BLaER1 (cell line): Measurements from ENCODE around the gene XYLT1.

Experiments
- H3K27ac ChIP-seq: shearing (Covaris generic); formaldehyde crosslinking; 2 replicates; pipeline ENCODE4 v1.8.1; 2022
- H3K27me3 ChIP-seq: shearing (Covaris generic); formaldehyde crosslinking; 2 replicates; pipeline ENCODE4 v1.8.1; 2022
- H3K36me3 ChIP-seq: shearing (Covaris generic); formaldehyde crosslinking; 2 replicates; pipeline ENCODE4 v1.8.1; 2022
- H3K4me1 ChIP-seq: shearing (Covaris generic); formaldehyde crosslinking; 2 replicates; pipeline ENCODE4 v1.8.1; 2022
- H3K4me2 ChIP-seq: shearing (Covaris generic); formaldehyde crosslinking; 2 replicates; pipeline ENCODE4 v1.8.1; 2022
- H3K4me3 ChIP-seq: shearing (Covaris generic); formaldehyde crosslinking; 2 replicates; pipeline ENCODE4 v1.8.1; 2022
- H3K9ac ChIP-seq: shearing (Covaris generic); formaldehyde crosslinking; 2 replicates; pipeline ENCODE4 v1.8.1; 2022
- H3K9me3 ChIP-seq: shearing (Covaris generic); formaldehyde crosslinking; 2 replicates; pipeline ENCODE4 v1.8.1; 2022
- H4K20me1 ChIP-seq: shearing (Covaris generic); formaldehyde crosslinking; 2 replicates; pipeline ENCODE4 v1.8.1; 2022
- Cebpa-rat ChIP-seq: shearing (Covaris generic); IDR thresholded peaks from 2 replicates; pipeline ENCODE4 v1.8.1; 2022

XYLT1 gene

GRCh38 chr16:17304491-17305119 is 166.2 kb downstream of the XYLT1 start:
- no peak for TF ChIP-seq Cebpa-rat
- Histone ChIP-seq H3K27me3 (no peaks in the 10 kb centered on the region), H3K9ac (peak overlapping the region; percentile 6; the same call in 1 of the 2 replicates), H3K9me3 (no peaks in the 10 kb centered on the region), H3K4me2 (peak overlapping the region; percentile 70), H4K20me1 (peaks cover 71% of the 10 kb centered on the region), H3K4me3 (no peak overlapping the region), H3K36me3 (peaks cover 9% of the 10 kb centered on the region; the same call in 1 of the 2 replicates), H3K4me1 (peaks cover 92% of the 10 kb centered on the region), H3K27ac (peak overlapping the region; percentile 78)

GRCh38 chr16:17304106-17304490 is 166.7 kb downstream of the XYLT1 start:
- peak overlapping the region; percentile 70 for H3K4me2 ChIP-seq
- H4K20me1 ChIP-seq = peaks cover 71% of the 10 kb centered on the region
- H3K27ac ChIP-seq = peak overlapping the region; percentile 78
- no peaks in the 10 kb centered on the region for H3K27me3 ChIP-seq
- no peaks in the 10 kb centered on the region for H3K9me3 ChIP-seq
- peaks cover 93% of the 10 kb centered on the region for H3K4me1 ChIP-seq
- peak overlapping the region; percentile 6; the same call in 1 of the 2 replicates for H3K9ac ChIP-seq
- no peak for TF ChIP-seq Cebpa-rat
- H3K36me3 ChIP-seq = peaks cover 9% of the 10 kb centered on the region; the same call in 1 of the 2 replicates
- no peak overlapping the region for H3K4me3 ChIP-seq

- Histone ChIP-seq H3K36me3 (peaks cover 11% of the 10 kb centered on the region; the same call in 1 of the 2 replicates), H3K4me1 (peaks cover 97% of the 10 kb centered on the region), H3K9ac (peak overlapping the region; percentile 6; the same call in 1 of the 2 replicates), H4K20me1 (peaks cover 71% of the 10 kb centered on the region), H3K4me2 (peak overlapping the region; percentile 70), H3K27ac (peak overlapping the region; percentile 78), H3K4me3 (peak overlapping the region; percentile 5; the same call in 1 of the 2 replicates), H3K9me3 (no peaks in the 10 kb centered on the region), H3K27me3 (no peaks in the 10 kb centered on the region)
- no peak for TF ChIP-seq Cebpa-rat
These were observed 167.7 kb downstream of the XYLT1 start for GRCh38 chr16:17303101-17303500.

GRCh38 chr16:17302620-17303019 is 168.1 kb downstream of the XYLT1 start:
- peak overlapping the region; percentile 70 for H3K4me2 ChIP-seq
- H3K4me1 ChIP-seq = peaks cover 97% of the 10 kb centered on the region
- H3K27ac ChIP-seq = peak overlapping the region; percentile 78

GRCh38 chr16:17302214-17302613 is 168.5 kb downstream of the XYLT1 start:
- Histone ChIP-seq H3K27me3 (no peaks in the 10 kb centered on the region), H3K9me3 (no peaks in the 10 kb centered on the region), H3K9ac (peak overlapping the region; percentile 56; the same call in 1 of the 2 replicates), H3K4me3 (peak overlapping the region; percentile 5; the same call in 1 of the 2 replicates), H3K4me2 (peak overlapping the region; percentile 70), H3K4me1 (peaks cover 97% of the 10 kb centered on the region), H3K36me3 (peaks cover 7% of the 10 kb centered on the region; the same call in 1 of the 2 replicates), H4K20me1 (peaks cover 71% of the 10 kb centered on the region), H3K27ac (peak overlapping the region; percentile 78)
- TF ChIP-seq Cebpa-rat = no peak

More at GRCh38 chr16:17302620-17303019, 168.1 kb downstream of the XYLT1 start:
- Histone ChIP-seq H3K4me3 (peak overlapping the region; percentile 5; the same call in 1 of the 2 replicates), H3K9ac (peak overlapping the region; percentile 56; the same call in 1 of the 2 replicates), H4K20me1 (peaks cover 71% of the 10 kb centered on the region), H3K36me3 (peaks cover 7% of the 10 kb centered on the region; the same call in 1 of the 2 replicates), H3K27me3 (no peaks in the 10 kb centered on the region), H3K9me3 (no peaks in the 10 kb centered on the region)
- TF ChIP-seq Cebpa-rat = peak; percentile 57; the same call in 1 of the 2 replicates

- peak overlapping the region; percentile 56; the same call in 1 of the 2 replicates for H3K9ac ChIP-seq
- H3K27ac ChIP-seq = peak overlapping the region; percentile 78
- H3K4me3 ChIP-seq = no peak overlapping the region
These were observed 169.1 kb downstream of the XYLT1 start for GRCh38 chr16:17301593-17302135.

GRCh38 chr16:17301184-17301583 is 169.6 kb downstream of the XYLT1 start:
- Histone ChIP-seq H3K4me3 (no peak overlapping the region), H3K27me3 (no peaks in the 10 kb centered on the region), H3K4me2 (peak overlapping the region; percentile 70), H3K9ac (no peak overlapping the region), H3K9me3 (no peaks in the 10 kb centered on the region), H3K36me3 (peaks cover 7% of the 10 kb centered on the region; the same call in 1 of the 2 replicates), H3K27ac (peak overlapping the region; percentile 78), H3K4me1 (peaks cover 97% of the 10 kb centered on the region), H4K20me1 (peaks cover 71% of the 10 kb centered on the region)
- no peak for TF ChIP-seq Cebpa-rat

More at GRCh38 chr16:17301593-17302135, 169.1 kb downstream of the XYLT1 start:
- H3K4me2 ChIP-seq = peak overlapping the region; percentile 70
- H4K20me1 ChIP-seq = peaks cover 71% of the 10 kb centered on the region
- peaks cover 97% of the 10 kb centered on the region for H3K4me1 ChIP-seq
- H3K36me3 ChIP-seq = peaks cover 7% of the 10 kb centered on the region; the same call in 1 of the 2 replicates
- no peak for TF ChIP-seq Cebpa-rat
- no peaks in the 10 kb centered on the region for H3K9me3 ChIP-seq
- H3K27me3 ChIP-seq = no peaks in the 10 kb centered on the region

GRCh38 chr16:17299790-17300189 is 171.0 kb downstream of the XYLT1 start:
- peaks cover 97% of the 10 kb centered on the region for H3K4me1 ChIP-seq
- TF ChIP-seq Cebpa-rat = no peak
- H3K4me3 ChIP-seq = no peak overlapping the region
- H3K4me2 ChIP-seq = peak overlapping the region; percentile 70
- H3K9me3 ChIP-seq = no peaks in the 10 kb centered on the region
- H3K36me3 ChIP-seq = peaks cover 7% of the 10 kb centered on the region; the same call in 1 of the 2 replicates
- H3K27ac ChIP-seq = peak overlapping the region; percentile 24
- no peak overlapping the region for H3K9ac ChIP-seq
- no peaks in the 10 kb centered on the region for H3K27me3 ChIP-seq
- H4K20me1 ChIP-seq = peaks cover 79% of the 10 kb centered on the region

GRCh38 chr16:17298238-17298637 is 172.5 kb downstream of the XYLT1 start:
- no peak for TF ChIP-seq Cebpa-rat
- Histone ChIP-seq H3K4me3 (no peak overlapping the region), H3K9ac (no peak overlapping the region), H4K20me1 (peaks cover 95% of the 10 kb centered on the region), H3K36me3 (peaks cover 7% of the 10 kb centered on the region; the same call in 1 of the 2 replicates), H3K27ac (no peak overlapping the region), H3K4me2 (no peak overlapping the region), H3K9me3 (no peaks in the 10 kb centered on the region), H3K27me3 (no peaks in the 10 kb centered on the region), H3K4me1 (peaks cover 97% of the 10 kb centered on the region)

GRCh38 chr16:17296431-17296830 is 174.3 kb downstream of the XYLT1 start:
- H3K27me3 ChIP-seq = no peaks in the 10 kb centered on the region
- H3K36me3 ChIP-seq = peaks cover 22% of the 10 kb centered on the region; the same call in 1 of the 2 replicates
- H4K20me1 ChIP-seq = peaks cover 98% of the 10 kb centered on the region
- no peak overlapping the region for H3K4me3 ChIP-seq
- peak overlapping the region; percentile 33; the same call in 1 of the 2 replicates for H3K27ac ChIP-seq
- H3K4me2 ChIP-seq = peak overlapping the region; percentile 29
- peaks cover 87% of the 10 kb centered on the region for H3K4me1 ChIP-seq
- no peaks in the 10 kb centered on the region for H3K9me3 ChIP-seq
- 0 out of 2 replicates have a peak overlapping the region, but pooled peaks have one; percentile 1 for H3K9ac ChIP-seq
- no peak for TF ChIP-seq Cebpa-rat
